M059J (cell line): ENCODE measurements around the gene CSPG4. TPM values are rescaled to one million over a fixed set of nuclear protein-coding genes. Genes with fewer than 3 reads are reported as not detected.

Experiments used
- total RNA-seq: library from RNA; depleted of rRNA; stranded (reverse); fragments of >200 nt; shearing (Covaris generic); gene quantifications from 2 replicates; pipeline ENCODE4 v1.2.3, GENCODE V29; 2014; rRNA removed

The CSPG4 gene
- total RNA-seq, 1 experiment from 2014 or later = 8.2 TPM

Other genes starting within 250 kb of the CSPG4 start
- gene PTPN9, start 133.5 kb downstream of the CSPG4 start, total RNA-seq = 9.9 and 19.2 TPM in 2 replicates
- gene SNUPN, start 87.1 kb downstream of the CSPG4 start, total RNA-seq = 26.6 and 32.1 TPM in 2 replicates
- gene IMP3, start 72.6 kb downstream of the CSPG4 start, total RNA-seq = 93.7 and 148 TPM in 2 replicates
- gene SNX33, start 64.9 kb downstream of the CSPG4 start, total RNA-seq = 8.2 and 10.6 TPM in 2 replicates
- 30.7 and 37.5 TPM in 2 replicates for gene UBE2Q2, start 130.6 kb upstream of the CSPG4 start, total RNA-seq
- gene FBXO22, start 191.0 kb upstream of the CSPG4 start, total RNA-seq = 35.8 and 57.4 TPM in 2 replicates